Lower leg skin (tissue), 4 donors: ENCODE measurements around the gene CDON. TPM values are rescaled to one million over a fixed set of nuclear protein-coding genes. Genes with fewer than 3 reads are reported as not detected.

ENCODE experiments used
- DNase-seq, 2 donors: peaks; one replicate each; pipeline ENCODE4 v3.0.0-alpha.2; 2019; ENCODE audit warnings: low spot score in 2 of 2
- H3K4me3 ChIP-seq: fragments of 200-600 bp; sonication (generic); 2 replicates; pipeline ENCODE4 v1.5.1; 2017; ENCODE audit warnings: mild to moderate bottlenecking, low read depth; ENCODE audit not compliant: poor library complexity, severe bottlenecking
- POLR2A ChIP-seq, 2 donors: fragments of 450-650 bp; IDR thresholded peaks; one replicate each; pipeline ENCODE4 v1.6.1; 2016 to 2017; ENCODE audit warnings: antibody characterized with exemption in 2 of 2, mild to moderate bottlenecking in 1 of 2, moderate library complexity in 1 of 2
- WGBS, 2 donors: methylation state at CpG; one replicate each; pipeline ENCODE4 v1.1.5; 2018; 5-methylcytosine and 5-hydroxymethylcytosine counted together
- intact Hi-C: fragments of 100-400 bp; cut with DNase I; formaldehyde crosslinking; loops from one replicate; pipeline ENCODE4 v1.15.0; 2023; ENCODE audit warnings: low total_unique reads
- total RNA-seq, 4 donors: library from RNA; depleted of rRNA; stranded (reverse); fragments of >200 nt; gene quantifications; one replicate each; pipeline ENCODE4 v1.1.0, GENCODE V29; 2016
- TF ChIP-seq, protein P1 (sequence below), 3 donors: fragments of 450-650 bp; IDR thresholded peaks; one replicate each; pipeline ENCODE4 v1.5.1; 2016; ENCODE audit warnings: antibody characterized with exemption in 3 of 3, mild to moderate bottlenecking in 3 of 3, moderate library complexity in 2 of 3

CDON gene
- total RNA-seq, 4 donors from 2014 or later, result 12.3 to 21.0 (median 18.0) TPM

DNA sequence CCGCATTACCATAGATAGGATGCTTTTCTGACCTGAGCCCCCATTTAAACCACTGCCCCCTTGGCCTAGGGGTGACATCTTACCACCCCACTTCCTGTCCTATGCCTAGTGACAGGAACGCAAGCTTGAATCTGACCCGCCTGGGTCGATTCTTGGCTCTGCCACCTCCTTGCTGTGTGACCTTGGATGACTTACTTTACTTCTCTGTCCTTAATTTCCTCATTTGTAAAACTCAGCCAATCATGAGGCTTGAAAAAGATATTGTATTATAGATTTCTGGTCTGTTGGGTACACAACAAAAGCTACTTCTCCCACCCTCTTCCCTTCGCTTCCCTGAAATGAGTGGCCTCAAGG, 39.2 kb upstream of the CDON start:
- H3K4me3 ChIP-seq, result no peak overlapping the region
- WGBS, 2 donors, result 89 to 92% methylated on average over 5 of the region's 5 CpGs

DNA sequence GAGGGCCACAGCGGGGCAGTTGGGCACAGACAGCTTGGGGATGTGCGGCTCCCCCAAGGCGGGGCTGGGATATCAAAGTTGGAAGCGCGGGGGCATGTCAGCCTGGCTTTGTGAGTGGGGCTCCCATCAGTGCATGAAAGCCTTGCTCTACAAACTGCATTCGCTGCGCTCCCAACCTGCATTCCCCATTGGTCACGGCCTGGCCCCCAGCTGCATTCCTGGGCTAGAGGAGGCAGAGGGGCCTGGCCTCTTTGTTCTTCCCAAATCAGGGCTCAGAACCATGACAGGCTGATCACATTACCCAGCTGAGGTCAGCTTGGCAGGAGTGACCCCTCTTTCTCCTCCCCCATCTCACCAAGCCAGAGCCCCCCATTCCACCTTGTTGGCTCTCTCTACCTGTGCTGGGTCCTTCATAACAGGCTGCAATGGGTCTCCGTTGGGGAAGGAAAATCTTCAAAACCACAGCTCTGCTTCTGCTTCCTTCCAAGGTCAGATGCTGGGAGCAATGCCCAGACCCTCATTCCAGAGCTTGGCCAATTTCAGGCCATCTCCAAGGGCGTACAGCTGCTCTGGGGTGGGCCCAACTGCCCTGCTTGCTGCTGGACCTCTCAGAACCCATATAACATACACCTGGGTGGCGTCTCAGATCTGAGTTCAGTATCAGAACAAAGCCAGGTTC, 38.7 kb upstream of the CDON start:
- 90 to 92% methylated on average over 10 to 11 of the region's 11 CpGs for WGBS, 2 donors
- no peak for DNase-seq
- H3K4me3 ChIP-seq, result no peak overlapping the region
- TF ChIP-seq, protein P1, sequence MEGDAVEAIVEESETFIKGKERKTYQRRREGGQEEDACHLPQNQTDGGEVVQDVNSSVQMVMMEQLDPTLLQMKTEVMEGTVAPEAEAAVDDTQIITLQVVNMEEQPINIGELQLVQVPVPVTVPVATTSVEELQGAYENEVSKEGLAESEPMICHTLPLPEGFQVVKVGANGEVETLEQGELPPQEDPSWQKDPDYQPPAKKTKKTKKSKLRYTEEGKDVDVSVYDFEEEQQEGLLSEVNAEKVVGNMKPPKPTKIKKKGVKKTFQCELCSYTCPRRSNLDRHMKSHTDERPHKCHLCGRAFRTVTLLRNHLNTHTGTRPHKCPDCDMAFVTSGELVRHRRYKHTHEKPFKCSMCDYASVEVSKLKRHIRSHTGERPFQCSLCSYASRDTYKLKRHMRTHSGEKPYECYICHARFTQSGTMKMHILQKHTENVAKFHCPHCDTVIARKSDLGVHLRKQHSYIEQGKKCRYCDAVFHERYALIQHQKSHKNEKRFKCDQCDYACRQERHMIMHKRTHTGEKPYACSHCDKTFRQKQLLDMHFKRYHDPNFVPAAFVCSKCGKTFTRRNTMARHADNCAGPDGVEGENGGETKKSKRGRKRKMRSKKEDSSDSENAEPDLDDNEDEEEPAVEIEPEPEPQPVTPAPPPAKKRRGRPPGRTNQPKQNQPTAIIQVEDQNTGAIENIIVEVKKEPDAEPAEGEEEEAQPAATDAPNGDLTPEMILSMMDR (IDR thresholded peaks at IDR 0.05), result no peak
- no peak for TF ChIP-seq POLR2A (IDR thresholded peaks at IDR 0.05)
- intact Hi-C loops, result no loop called here

More for the DNA sequence above, 39.2 kb upstream of the CDON start:
- intact Hi-C loops, result no loop called here
- TF ChIP-seq, protein P1 (IDR thresholded peaks at IDR 0.05), result no peak
- no peak for TF ChIP-seq POLR2A (IDR thresholded peaks at IDR 0.05)
- DNase-seq, result no peak

DNA sequence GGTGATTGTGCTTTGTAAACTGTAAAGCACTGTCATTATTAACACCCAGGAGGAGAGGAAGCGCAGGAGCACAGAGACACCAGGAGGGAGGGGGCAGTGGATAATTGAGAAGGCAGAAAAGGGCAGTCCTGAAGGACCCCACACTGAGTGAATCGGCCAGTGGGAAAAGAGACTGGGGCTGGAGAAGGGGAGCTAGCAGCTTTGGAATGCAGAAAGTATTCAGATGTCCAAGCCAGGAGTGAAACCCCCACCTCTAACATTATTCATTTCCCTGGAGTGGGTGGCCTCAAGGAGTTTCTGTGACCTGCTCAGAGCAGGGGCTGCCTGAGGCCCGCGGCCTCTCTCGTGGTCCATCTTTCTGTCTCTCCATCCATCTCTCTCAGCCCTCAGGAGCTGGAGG, 38.0 kb upstream of the CDON start:
- H3K4me3 ChIP-seq, result no peak overlapping the region
- DNase-seq, result no peak
- intact Hi-C loops, result no loop called here
- 89 to 97% methylated on average over 5 of the region's 5 CpGs for WGBS, 2 donors
- TF ChIP-seq, protein P1 (IDR thresholded peaks at IDR 0.05), result no peak
- no peak for TF ChIP-seq POLR2A (IDR thresholded peaks at IDR 0.05)

DNA sequence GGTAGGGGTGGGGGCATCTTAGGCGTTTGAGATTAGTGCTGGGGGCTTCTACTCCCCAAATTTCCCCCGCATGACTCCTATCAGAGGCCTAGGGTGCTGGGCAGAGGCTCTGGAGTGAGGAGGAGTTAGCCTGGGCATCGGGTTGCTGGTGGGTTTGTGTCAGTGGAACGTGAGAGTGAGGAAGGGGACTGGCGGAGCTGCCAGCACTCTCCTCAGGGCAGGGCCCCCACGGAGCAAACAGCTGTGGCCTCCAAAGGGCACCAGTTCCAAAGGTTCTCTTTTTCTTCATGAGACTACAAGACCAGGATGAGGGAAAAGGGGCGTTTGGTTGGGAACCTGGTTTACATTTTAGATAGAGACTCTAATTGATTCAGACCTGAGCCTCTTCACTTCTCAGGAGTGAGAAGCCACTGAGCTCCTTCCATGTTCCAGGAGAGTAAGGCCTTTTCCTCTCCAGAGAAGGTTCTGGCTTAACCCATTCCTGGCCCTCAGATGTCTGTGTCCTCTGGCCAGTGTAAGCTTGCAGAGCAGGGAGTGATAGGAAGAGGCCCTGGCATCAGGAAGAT, 35.6 kb upstream of the CDON start:
- DNase-seq, result no peak
- H3K4me3 ChIP-seq, result no peak overlapping the region
- no peak for TF ChIP-seq POLR2A (IDR thresholded peaks at IDR 0.05)
- TF ChIP-seq, protein P1 (IDR thresholded peaks at IDR 0.05), result no peak
- 87 to 91% methylated on average over 7 of the region's 7 CpGs for WGBS, 2 donors
- intact Hi-C loops, result no loop called here

DNA sequence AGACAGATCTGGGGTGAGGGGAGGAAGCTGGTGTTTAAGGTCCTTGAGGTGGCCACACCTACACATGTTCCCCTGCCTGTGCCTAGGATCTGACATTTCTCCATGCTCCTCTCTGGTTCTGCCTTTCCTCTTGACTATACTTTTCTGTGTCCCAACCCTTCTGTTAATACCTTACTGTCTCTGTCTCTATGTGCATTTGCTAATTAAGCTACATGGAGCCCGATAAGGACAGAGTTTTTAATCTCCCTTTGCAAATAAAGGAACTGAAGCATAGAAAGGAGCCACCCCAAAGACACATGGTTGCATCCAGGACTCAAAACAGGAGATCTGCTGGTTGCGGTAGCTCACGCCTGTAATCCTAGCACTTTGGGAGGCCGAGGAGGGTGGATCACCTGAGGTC, 33.1 kb upstream of the CDON start:
- no peak overlapping the region for H3K4me3 ChIP-seq
- intact Hi-C loops, result no loop called here
- DNase-seq, result no peak
- WGBS, 2 donors, result 98% methylated on average over 4 of the region's 4 CpGs
- TF ChIP-seq, protein P1 (IDR thresholded peaks at IDR 0.05), result no peak
- TF ChIP-seq POLR2A (IDR thresholded peaks at IDR 0.05), result no peak

DNA sequence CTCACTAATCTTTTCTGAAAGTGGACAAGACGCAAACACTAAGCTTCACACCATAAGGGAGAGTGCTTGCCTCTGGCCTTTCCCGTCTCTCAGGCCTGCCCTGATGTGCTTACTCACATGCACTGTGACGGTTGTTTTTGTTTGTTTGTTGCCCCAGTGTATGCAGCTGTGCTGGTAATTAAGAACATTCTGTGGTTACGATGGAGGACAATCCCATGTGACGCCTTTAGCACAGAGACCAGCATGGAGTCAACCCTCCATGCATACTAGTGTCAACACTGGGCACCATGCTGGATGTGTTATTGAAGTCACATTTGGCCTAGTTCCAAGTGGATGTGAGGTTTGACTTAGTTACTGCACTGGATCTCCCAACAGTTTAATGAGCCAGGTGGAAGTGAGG, 27.8 kb upstream of the CDON start:
- 91 to 95% methylated on average over 5 of the region's 5 CpGs for WGBS, 2 donors
- no peak for TF ChIP-seq POLR2A (IDR thresholded peaks at IDR 0.05)
- TF ChIP-seq, protein P1 (IDR thresholded peaks at IDR 0.05), result no peak
- DNase-seq, result no peak
- intact Hi-C loops, result no loop called here
- no peak overlapping the region for H3K4me3 ChIP-seq
